Fibroblast of lung (primary cell): ENCODE results near the gene FGF14. TPM values are rescaled to one million over a fixed set of nuclear protein-coding genes. Genes with fewer than 3 reads are reported as not detected.

ENCODE experiments used
- DNase-seq, 2 donors: peaks; one replicate each; pipeline versions ENCODE4 v3.0.0 to v3.0.0-alpha.2; 2010; ENCODE audit warnings: low read depth in 2 of 2
- H2AFZ ChIP-seq: 2 replicates; pipeline ENCODE4 v1.5.1; 2012; ENCODE audit warnings: low read length, control low read depth, inconsistent platforms
- H3K27ac ChIP-seq: 2 replicates; pipeline ENCODE4 v1.5.1; 2011; ENCODE audit warnings: low read length, control low read depth; ENCODE audit not compliant: insufficient read depth
- H3K27me3 ChIP-seq: 2 replicates; pipeline ENCODE4 v1.5.1; 2011; ENCODE audit warnings: mild to moderate bottlenecking, low read length; ENCODE audit not compliant: control insufficient read depth, insufficient read depth
- H3K36me3 ChIP-seq: 2 replicates; pipeline ENCODE4 v1.5.1; 2011; ENCODE audit warnings: low read length; ENCODE audit not compliant: control insufficient read depth, insufficient read depth
- H3K4me1 ChIP-seq: 2 replicates; pipeline ENCODE4 v1.5.1; 2011; ENCODE audit warnings: low read length; ENCODE audit not compliant: control insufficient read depth, insufficient read depth; ENCODE audit errors: extremely low read depth
- H3K4me2 ChIP-seq: 2 replicates; pipeline ENCODE4 v1.5.1; 2011; ENCODE audit warnings: low read length, control low read depth; ENCODE audit not compliant: insufficient read depth; ENCODE audit errors: extremely low read depth
- H3K4me3 ChIP-seq, 4 experiments: fragments of 200-600 bp in 1 of 4; sonication (generic) in 1 of 4; replicated peaks in 1 of 4; 2 replicates each; pipeline ENCODE4 v1.5.1; 2011 to 2016; ENCODE audit warnings: low read length in 4 of 4, low read depth in 3 of 4, mild to moderate bottlenecking in 3 of 4, control low read depth in 2 of 4, inconsistent platforms in 1 of 4, mixed read lengths in 1 of 4; ENCODE audit not compliant: insufficient read depth in 1 of 4; ENCODE audit errors: control extremely low read depth in 1 of 4
- H3K79me2 ChIP-seq: 2 replicates; pipeline ENCODE4 v1.5.1; 2012; ENCODE audit warnings: mild to moderate bottlenecking, low read length, inconsistent platforms; ENCODE audit not compliant: control insufficient read depth, insufficient read depth
- H3K9ac ChIP-seq: 2 replicates; pipeline ENCODE4 v1.5.1; 2011; ENCODE audit warnings: mild to moderate bottlenecking, low read length, control low read depth; ENCODE audit not compliant: insufficient read depth
- H3K9me3 ChIP-seq: 2 replicates; pipeline ENCODE4 v1.5.1; 2012; ENCODE audit warnings: low read depth, low read length; ENCODE audit not compliant: control insufficient read depth, insufficient read depth
- H4K20me1 ChIP-seq: 2 replicates; pipeline ENCODE4 v1.5.1; 2011; ENCODE audit warnings: low read length; ENCODE audit not compliant: control insufficient read depth, insufficient read depth; ENCODE audit errors: extremely low read depth
- CTCF ChIP-seq, 2 donors: IDR thresholded peaks in 1 of 2; conservative IDR thresholded peaks in 1 of 2; 1 replicate in 1 of 2; 2 replicates in 1 of 2; pipeline ENCODE4 v1.5.1; 2011 to 2012; ENCODE audit warnings: low read length in 2 of 2, control low read depth in 1 of 2, inconsistent platforms in 1 of 2, low read depth in 1 of 2, mild to moderate bottlenecking in 1 of 2
- EZH2 ChIP-seq: IDR thresholded peaks from 2 replicates; pipeline ENCODE4 v1.5.1; 2012; ENCODE audit warnings: low read length, control low read depth, mild to moderate bottlenecking; ENCODE audit errors: missing control alignments
- polyA plus RNA-seq, 2 donors: library from polyadenylated mRNA; depleted of rRNA in 1 of 2; stranded (reverse) in 1 of 2; unstranded in 1 of 2; fragments of >200 nt; gene quantifications; 2 replicates each; pipeline ENCODE4 v1.2.1, GENCODE V29; 2011 to 2012; ENCODE audit warnings: missing spikeins in 1 of 2
- total RNA-seq: library from RNA; depleted of rRNA; stranded (reverse); fragments of >200 nt; gene quantifications from 2 replicates; pipeline ENCODE4 v1.2.1, GENCODE V29; 2014

Gene FGF14
- total and polyA plus RNA-seq, 2 donors (not counting 1 experiment from before 2014, with no cell fraction given), result 0.94 to 7.8 TPM

- H3K27ac ChIP-seq, result no peak overlapping the region
- H2AFZ ChIP-seq, result no peak overlapping the region
- TF ChIP-seq CTCF (conservative IDR thresholded peaks at IDR 0.05 in 1 of 2, IDR thresholded peaks at IDR 0.05 in 1 of 2; ENCODE audit: low read depth in 1 of 2, low read length in 2 of 2) (no peak), EZH2 (no peak)
- H3K79me2 ChIP-seq, result no peaks in the 10 kb centered on the region
- H4K20me1 ChIP-seq, result no peaks in the 10 kb centered on the region
- DNase-seq, result no peak
- no peaks in the 10 kb centered on the region for H3K9me3 ChIP-seq
- H3K4me2 ChIP-seq, result no peak overlapping the region
- H3K27me3 ChIP-seq, result no peaks in the 10 kb centered on the region
- H3K4me3 ChIP-seq, result no peak overlapping the region
- no peaks in the 10 kb centered on the region for H3K36me3 ChIP-seq
- no peak overlapping the region for H3K9ac ChIP-seq
- H3K4me1 ChIP-seq, result no peaks in the 10 kb centered on the region
Measured at GRCh38 chr13:101673360-101674105, 728.3 kb downstream of the FGF14 start.

GRCh38 chr13:101661839-101662238 is 740.0 kb downstream of the FGF14 start:
- Histone ChIP-seq H3K27ac (no peak overlapping the region), H3K27me3 (no peaks in the 10 kb centered on the region), H3K9ac (no peak overlapping the region), H3K4me2 (no peak overlapping the region), H3K4me1 (no peaks in the 10 kb centered on the region), H4K20me1 (no peaks in the 10 kb centered on the region), H3K9me3 (no peaks in the 10 kb centered on the region), H2AFZ (no peak overlapping the region), H3K79me2 (no peaks in the 10 kb centered on the region), H3K4me3 (no peak overlapping the region), H3K36me3 (no peaks in the 10 kb centered on the region)
- DNase-seq, result peak in 1 of 2 donors; percentile 25
- TF ChIP-seq EZH2, result no peak
- TF ChIP-seq CTCF (conservative IDR thresholded peaks at IDR 0.05 in 1 of 2, IDR thresholded peaks at IDR 0.05 in 1 of 2; ENCODE audit: low read depth in 1 of 2, low read length in 2 of 2), result no peak

Other genes with a start within 250 kb of the FGF14 start
- gene TPP2, start 194.9 kb upstream of the FGF14 start, total RNA-seq, result 58.3 and 60.3 TPM in 2 replicates
- 45.0 and 51.8 TPM in 2 replicates for gene TPP2, start 194.9 kb upstream of the FGF14 start, polyA plus RNA-seq